HG02588 (cell line): ENCODE results near the gene CYP4B1.
"Not testable (repeated sequence)": the region's sequence is repeated elsewhere in the genome, so short reads cannot be mapped to it uniquely, and the experiment has no call there.

Experiments
- ATAC-seq: cut with Tn5 transposase; IDR thresholded peaks from one replicate; pipeline ENCODE4 v1.9.1; 2021; ENCODE audit warnings: mild to moderate bottlenecking, moderate library complexity; ENCODE audit not compliant: unreplicated experiment

CYP4B1 gene

DNA sequence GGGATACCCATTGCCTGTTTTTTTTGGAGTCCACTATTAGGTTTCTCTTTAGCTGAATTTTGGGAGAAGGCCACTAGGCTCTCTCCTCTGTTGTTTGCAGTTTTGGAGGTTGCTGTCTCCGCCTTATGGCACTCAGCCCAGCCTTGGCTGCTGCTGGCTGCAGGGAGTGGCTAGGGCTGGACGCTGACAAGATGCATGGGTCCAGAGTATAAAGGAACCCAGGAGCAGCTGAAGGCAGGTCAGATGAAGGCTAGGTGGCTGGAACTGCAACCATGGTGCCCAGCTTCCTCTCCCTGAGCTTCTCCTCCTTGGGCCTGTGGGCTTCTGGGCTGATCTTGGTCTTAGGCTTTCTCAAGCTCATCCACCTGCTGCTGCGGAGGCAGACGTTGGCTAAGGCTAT lies at the start of gene CYP4B1:
Gene CYP4B1, plus strand, starts transcription at position 237 of the 400 bp plus-strand sequence. Its CDS starts 36 bp downstream, at position 273.
- no peak for ATAC-seq

DNA sequence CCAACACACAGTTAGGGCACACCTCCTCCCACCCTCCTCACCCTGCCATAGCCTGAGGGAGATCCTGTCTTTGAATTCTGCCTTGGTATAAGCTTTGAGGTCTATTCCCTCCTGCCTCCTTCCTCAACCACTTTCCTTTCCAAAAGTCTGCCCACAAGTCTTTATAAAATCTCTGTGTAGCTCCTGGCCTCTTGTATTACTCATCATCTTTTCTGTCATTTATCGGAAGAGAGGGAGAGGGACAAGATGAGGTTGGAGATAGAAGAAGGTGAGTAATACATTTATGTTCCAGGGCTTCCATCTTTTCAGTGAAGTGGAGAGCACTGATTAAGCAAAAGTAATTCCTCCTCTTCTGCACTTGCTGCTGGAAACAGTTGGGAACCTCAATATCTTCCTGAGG lies 49.4 kb upstream of the CYP4B1 start:
- ATAC-seq: no peak

DNA sequence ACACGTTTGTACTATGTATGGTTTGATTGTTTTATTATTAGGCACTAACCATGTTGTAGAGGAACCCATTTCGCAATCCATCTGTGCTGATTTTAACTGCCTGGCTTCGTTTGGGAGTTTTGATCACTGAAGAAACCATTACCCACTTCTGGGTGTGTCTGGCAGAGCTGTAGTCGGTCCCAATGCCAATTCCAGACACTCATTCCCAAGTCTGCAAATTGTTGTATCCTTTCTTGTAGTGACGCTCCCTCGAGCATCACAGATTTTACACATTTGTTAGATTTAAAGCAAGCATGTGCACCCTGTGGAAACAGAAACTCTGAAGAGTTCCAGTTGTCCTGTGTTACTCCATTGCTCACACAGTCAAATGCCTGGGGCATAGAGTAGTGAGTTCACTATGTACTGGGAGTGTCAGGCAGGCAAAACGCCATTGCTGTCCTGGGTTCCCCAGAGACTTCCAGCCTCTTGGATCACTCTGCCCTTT lies 48.9 kb upstream of the CYP4B1 start:
- ATAC-seq: no peak

DNA sequence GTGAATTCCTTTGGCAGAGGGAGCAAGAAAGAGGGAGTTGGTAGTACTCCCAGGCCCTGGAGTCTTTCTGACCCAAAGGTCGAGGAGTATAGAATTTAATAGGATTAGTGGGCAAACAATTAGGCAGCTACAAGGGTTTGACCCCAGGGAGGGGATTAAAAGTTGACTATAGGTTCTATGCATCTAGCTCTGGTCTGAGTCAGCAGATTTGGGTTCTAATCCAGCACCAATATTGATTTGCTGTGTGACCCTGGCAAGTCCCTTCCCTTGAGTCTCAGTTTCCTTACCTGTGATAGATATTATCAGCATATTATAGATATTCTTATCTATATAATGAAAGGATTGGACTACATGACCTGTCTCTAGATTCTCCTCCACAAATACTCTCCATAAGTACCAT lies 44.9 kb upstream of the CYP4B1 start:
- ATAC-seq: no peak

DNA sequence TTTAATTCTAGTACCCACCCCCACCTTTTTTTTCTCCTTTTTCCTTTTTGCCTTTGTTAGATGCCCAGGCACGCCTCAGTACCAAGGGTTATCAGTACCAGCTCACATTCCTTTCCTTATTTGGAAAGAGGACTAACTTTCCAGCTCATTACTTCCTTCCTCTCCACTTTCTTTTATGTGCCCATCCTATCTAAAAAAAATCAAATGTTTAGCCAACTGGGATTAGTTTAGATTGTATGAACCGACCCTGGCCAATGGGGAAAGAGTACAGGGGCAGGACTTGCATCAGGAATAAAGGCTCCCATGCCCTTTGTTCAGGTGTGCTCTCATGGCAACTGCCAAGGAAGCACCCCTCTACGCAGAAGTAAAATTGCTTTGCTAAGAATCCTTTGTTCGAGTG lies 44.1 kb upstream of the CYP4B1 start:
- not testable (repeated sequence) for ATAC-seq

DNA sequence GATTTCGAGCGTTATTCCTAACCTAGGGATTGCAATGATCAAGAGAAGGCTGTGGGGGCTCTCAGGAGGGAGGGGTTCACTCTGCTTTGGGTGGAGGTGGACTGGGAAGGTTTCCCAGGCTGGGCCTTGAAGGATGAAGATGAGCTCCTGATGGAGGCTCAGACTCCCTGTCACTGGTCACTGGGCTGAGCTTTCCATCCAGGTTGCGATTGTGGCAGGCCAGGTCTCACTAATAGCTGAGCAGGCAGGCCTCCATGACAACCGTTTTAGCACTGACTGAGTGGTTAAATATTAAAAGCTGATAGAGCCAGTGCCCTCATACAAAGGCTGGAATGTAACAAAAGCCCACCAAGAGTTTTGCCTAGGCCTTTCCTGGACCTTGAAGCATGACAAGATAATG lies 43.7 kb upstream of the CYP4B1 start:
- no peak for ATAC-seq

DNA sequence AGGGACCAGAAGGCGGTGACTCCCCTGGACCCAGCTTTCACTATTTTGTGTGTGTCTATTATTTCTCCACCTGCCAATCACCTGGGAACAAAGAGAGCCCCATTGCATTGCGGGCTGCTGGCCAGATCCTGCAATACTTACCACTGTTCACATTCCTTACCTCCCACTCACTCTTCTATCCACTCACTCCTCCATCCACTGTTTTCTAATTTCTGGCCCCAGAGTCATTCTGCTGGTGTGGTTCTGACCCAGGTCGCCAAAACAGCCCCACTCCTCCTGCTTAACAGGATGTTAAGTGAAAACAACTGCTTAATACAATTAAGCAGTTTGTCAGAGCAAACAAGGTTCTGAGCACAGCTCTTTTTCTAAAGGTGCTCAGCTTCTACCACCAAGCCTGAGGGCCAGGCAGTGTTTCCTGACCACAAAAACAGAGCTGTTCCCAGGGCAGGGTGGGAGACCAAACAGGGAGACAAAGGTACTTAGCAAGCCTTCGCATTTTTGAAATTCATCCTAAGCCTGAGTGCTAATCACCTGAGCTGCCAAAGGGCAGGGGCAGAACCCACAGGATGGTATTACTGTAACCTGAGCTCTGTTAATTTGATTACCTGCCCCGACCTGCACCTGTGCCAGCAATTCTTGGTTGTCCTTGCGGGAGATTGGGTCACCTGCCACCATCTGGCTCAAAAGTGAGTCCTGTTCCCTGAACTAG lies 41.4 kb upstream of the CYP4B1 start:
- no peak for ATAC-seq

DNA sequence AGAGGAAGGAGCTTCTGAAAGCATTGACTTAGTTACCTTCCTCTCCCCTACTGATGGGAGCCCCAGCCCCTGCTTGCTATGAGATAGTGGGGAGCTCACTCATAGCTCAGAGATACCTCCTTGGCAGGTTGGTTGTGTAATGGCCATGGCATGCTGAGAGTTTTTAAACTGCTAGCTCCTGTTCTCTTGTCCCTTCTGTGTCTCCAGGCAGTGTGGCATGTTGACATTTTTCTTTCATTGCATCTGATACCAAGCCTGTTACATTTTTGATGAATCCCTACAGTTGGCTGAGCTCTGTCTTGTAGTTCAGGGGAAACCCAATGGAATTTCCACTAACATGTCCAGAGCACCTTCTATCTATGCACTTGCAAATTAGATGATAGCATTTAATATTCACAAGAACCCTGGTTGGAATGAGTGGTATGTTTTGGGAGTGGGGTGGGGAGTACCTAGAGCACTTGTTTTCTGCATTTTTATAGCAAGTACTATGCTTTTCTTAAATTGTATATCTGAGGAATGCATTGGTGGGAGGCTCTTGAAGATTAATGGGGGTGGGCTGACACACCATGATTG lies 40.8 kb upstream of the CYP4B1 start:
- ATAC-seq: no peak

DNA sequence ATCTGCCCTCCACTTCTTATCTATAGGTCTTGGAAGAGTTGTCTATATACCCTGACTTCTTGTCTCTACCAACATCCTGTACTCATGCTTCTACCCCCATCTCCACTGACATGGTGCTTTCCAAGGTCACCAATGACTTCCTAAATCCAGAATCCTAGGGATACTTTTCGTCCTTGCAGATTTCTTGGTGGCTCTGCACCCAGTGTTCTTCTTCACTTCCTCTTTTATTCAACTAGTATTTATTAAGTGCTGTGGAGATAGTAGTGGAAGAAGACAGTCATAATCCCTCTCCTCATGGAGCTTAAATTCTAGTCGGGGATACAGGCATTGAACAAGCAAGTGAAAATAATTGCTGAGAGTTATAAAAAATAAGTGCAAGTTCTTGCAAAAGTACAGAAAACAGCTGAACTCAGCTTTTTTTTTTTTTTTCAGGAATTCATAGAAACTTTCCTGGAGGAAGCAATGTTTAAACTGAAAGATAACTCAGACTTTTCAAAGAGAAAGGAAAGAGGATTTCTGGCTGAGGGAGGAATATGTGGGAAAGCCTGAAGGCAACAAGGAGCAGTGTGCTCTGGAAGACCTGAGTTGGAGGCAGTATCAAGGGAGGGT lies 38.2 kb upstream of the CYP4B1 start:
- no peak for ATAC-seq

DNA sequence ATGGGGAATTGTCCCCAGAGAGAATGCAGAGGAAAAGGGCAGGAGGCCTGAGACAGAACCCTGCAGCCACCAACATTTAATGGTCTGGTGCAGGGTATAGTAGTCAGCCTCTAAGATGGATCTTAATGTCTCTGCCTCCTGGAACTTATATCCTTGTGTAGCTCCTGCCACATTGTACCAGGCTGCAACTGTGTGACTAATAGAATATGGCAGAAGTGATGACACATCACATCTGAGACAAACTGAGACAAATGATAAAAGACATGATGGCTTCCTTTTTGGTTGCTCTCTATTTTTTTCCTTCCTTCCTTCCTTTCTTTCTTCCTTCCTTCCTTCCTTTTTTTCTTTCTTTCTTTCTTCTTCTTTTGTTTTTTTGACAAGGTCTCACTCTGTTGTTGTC lies 37.1 kb upstream of the CYP4B1 start:
- no peak for ATAC-seq

DNA sequence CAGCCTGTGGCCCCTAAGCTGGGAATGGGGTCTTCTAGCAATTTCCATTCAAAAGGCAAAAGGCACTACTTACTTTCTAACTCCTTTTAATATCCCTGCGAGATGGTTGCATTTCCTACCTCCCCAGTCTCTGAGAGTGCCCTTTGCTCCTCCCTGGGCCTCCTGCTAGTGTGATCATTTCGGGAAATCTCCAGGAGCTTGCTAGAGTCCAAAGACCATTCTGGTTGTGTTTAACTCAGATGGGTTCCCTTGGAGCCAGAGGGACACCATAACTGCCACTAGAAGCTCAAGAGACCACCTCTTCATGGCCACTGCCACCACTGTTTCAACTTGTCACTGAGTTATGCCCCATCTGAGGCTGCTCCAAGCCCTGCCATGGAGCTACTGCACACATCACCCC lies 34.4 kb upstream of the CYP4B1 start:
- ATAC-seq: no peak

DNA sequence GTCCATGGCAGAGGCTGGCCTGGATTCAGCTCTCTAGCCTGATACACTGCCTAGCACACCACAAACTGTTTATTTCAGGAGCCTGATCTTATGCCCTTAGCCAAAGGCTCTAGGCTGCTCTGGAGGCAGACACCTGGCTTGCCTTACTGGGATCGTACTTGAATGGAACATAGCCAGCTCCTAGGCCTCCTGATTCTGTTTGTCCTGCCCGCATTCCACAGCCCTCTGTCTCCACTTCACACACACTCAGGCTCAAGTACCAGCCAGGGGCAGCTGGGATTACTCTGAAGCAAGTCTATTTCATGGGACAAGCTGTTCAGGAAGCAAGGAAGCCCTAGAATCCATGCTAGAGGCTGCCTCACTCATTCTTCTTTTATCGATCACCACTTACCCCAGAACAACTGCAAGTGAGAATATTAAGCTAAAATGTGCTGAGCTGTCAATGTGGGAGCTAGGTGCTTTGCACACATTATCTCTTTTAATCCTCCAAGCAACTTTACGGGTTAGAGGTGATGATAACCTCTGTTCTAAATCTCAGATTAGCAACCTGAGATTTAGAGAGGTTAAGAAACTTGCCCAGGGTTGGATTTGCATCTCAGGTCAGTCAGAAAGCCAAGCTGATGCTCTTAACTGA lies 31.1 kb upstream of the CYP4B1 start:
- no peak for ATAC-seq

DNA sequence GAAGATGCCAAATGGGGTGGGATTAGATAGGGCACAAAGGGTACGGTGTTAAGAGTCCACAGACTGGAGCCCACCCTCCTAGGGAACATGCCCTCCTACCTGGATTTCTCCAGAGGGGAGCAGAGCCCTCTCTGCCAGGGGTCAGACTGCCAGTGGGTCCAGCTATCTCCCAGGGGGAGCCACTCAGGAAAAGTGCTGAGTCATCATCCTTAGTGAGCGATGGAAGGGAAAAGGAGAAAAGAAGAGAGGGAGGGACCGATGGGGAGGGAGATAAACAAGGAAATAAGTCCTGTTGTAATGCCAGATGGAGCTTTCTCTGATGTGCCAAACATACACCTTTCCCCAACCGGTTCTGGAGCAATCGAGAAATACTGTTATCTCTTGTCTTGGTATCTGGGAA lies 30.4 kb upstream of the CYP4B1 start:
- ATAC-seq: no peak

DNA sequence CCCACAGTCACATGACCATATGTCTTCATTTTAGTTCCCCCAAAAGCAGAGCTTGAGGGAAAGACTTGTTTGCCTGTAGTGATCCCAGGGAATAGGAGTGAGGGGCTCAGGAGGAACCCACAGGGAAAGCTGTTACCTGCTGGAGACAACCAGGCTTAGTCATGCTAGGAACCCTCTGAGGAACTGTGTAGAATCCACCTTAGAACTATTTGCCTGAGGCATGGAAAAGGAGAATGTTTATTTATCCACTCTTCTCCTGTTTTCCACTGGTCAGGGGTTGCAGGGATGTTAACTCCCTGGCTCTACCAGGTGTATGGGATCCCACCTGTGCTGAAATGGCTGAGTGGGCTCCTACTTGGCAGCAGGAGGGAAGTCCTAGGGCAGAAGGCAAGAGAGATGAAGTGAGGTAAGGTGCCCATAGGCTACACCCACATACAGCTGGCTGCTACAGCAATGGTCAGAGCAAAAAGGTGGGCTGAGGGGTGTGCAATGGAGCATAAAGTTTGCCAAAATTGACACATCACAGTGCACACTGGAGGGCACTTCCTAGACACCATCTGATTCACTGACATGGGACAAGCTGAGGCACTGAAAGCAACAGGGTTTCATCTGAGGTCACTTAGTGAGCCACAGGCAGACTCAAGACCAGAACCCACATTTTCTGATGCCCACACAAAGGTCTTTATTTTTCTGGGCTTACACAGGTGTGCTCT lies 29.7 kb upstream of the CYP4B1 start:
- no peak for ATAC-seq

DNA sequence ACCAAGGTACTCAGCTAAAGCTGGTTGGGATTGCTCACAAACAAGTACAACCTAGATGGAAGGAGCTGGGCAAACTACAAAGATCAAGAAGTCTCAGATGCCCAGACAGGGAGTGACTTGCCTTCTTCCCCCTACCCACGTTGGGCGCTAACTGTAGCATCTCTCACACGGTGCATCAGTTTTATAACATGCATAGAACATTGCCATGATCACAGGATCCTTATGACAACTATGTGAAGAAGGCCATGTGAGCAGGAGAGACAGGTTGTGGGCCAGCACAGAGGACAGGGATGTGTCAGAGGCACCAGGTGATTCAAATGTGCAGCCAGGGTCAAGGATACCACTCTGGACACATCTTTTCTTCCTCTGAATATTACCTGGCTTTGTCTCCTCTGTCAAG lies 28.3 kb upstream of the CYP4B1 start:
- no peak for ATAC-seq

DNA sequence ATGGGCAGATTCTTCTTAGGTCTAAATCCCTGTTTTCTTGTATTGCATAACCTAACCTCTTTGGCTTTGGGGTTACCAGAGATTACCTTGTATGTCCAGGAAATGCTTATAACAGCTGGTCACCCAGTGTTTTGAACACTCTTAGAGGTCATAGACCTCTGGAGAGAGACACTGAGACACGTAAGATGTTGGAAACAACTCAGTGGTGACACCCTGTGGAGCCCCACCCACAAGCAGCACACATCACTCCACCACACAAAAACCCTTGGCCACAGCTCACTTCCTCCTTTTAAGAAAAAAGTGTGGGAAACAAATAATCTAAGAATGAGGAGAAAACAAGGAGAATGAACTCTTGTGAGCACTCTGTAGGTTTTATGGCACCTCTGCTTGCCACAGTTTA lies 26.3 kb upstream of the CYP4B1 start:
- no peak for ATAC-seq

DNA sequence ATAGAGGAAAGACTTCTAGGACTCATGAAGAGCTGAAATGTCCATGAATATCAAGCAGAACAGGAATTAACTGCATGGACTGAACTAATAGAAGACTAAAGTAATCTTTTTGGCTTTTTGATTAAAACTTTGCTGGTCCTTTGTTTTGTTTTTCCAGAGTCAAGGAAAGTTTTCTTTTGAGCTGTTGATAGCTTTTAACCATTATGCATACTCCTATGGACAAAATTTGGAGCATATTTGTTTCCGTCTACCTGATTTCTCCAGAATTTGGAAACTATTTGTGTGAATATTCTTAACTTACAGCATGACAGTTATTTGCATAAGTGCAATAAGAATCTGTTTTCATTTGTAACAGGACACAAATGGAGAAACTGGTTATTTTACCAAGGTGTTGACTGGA lies 24.5 kb upstream of the CYP4B1 start:
- ATAC-seq: no peak

DNA sequence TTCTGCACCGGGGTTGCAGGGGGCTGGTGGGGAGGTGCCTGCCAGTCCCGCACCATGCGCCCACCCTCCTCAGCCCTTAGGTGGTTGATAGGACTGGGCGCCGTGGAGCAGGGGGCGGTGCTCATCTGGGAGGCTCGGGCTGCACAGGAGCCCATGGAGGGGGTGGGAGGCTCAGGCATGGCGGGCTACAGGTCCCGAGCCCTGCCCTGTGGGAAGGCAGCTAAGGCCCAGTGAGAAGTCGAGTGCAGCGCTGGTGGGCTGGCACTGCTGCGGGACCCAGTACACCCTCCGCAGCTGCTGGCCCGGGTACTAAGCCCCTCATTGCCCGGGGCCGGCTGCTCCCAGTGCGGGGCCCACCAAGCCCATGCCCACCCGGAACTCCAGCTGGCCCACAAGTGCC lies 20.4 kb upstream of the CYP4B1 start:
- ATAC-seq: not testable (repeated sequence)

DNA sequence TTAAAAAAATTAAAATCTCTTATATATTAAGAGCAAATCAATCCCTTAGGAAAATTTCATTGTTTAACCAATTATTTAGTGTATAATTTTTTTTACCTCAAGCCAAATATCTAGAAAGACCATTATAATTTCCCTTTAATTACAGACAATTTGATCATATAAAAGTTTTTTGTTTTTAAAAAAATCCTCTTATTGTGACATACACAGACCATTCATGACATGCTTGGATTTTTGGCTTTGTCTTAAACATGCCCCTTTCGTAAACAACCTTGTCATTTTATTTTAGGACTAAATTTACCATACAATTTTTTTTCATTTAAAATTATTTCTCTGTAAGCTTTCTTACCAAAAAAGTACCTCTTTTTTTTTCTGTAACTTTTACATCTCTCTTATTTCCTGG lies 14.2 kb upstream of the CYP4B1 start:
- no peak for ATAC-seq

DNA sequence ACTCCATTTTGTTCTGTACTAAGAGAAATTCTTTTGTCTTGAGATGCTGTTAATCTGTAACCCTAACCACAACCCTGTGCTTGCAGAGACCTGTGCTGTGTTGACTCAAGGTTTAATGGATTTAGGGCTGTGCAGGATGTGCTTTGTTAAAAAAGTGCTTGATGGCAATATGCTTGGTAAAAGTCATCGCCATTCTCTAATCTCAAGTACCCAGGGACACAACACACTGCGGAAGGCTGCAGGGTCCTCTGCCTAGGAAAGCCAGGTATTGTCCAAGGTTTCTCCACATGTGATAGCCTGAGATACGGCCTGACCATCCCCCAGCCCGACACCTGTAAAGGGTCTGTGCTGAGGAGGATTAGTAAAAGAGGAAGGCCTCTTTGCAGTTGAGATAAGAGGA lies 10.2 kb upstream of the CYP4B1 start:
- ATAC-seq: not testable (repeated sequence)

DNA sequence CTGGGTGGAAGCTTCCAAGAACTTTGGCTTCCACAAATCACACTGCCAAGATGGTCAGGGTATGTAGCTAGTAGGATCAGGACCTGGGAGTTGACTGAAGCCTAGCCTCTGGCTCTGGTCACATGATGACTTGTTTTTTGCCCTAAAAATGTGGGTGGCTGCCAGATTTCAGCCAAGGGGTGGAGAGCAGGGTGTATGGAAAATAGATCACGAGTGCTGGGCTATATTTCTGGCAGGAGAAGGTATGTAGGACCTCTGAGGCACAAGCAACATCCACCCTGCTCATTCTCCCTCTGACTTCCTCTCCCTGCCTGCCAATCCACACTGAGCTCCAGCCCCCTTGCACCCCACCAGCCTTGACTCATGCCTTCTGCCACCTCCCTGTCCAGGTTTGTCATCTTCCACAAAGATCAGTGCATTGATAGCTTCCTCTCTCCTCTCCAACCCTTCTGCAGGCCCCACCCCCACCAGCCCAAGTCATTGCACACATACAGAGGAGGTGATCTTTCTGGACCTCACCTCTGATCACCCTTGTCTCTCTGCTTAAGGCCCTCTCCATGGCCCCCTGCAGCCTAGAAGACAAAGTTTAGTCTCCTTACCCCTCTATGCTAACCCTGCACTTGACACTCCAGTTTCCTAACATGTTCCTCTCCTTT lies 8.3 kb upstream of the CYP4B1 start:
- ATAC-seq: no peak
